ENCODE data around the gene LIX1L. TPM values are rescaled to one million over a fixed set of nuclear protein-coding genes. Genes with fewer than 3 reads are reported as not detected.
A peak's percentile ranks its signal among the peaks of the same experiment; 100 is the strongest.

LIX1L gene
- total and polyA plus RNA-seq, 2 of the 13 experiments (the other 11 are each of a cell fraction or from before 2014, with no cell fraction given) = 8.1 to 24.9 TPM

DNA sequence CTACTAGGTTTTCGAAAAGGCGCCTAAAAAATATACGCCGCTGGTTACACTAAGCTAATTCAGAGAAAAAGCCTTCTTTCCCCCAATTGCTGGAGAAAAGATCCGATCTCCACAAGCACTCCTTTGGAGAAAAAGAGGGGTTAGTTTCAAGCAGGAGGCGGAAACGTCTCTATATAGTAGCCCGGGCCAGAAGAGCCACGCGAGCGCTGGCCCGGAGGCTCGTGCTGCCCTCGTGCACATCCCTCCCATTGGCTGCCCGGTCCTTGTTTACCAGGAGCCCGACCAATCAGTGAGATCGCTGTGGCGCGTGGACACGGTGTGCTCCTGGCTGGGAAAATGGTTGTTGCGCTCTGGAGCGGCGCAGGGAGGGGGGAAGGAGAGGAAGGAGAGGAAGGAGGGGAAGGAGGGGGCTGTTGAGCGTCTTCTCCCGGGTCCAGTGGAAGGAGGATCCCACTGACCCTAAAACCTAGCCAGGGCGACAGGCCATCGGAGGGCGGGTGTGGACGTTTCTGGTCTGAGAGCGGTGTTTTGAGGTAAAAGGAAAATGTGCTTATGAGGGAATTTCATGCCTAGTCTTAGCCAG lies 38.7 kb upstream of the LIX1L start, which contains the start of gene TXNIP (continued):
- TF ChIP-seq, protein P1, sequence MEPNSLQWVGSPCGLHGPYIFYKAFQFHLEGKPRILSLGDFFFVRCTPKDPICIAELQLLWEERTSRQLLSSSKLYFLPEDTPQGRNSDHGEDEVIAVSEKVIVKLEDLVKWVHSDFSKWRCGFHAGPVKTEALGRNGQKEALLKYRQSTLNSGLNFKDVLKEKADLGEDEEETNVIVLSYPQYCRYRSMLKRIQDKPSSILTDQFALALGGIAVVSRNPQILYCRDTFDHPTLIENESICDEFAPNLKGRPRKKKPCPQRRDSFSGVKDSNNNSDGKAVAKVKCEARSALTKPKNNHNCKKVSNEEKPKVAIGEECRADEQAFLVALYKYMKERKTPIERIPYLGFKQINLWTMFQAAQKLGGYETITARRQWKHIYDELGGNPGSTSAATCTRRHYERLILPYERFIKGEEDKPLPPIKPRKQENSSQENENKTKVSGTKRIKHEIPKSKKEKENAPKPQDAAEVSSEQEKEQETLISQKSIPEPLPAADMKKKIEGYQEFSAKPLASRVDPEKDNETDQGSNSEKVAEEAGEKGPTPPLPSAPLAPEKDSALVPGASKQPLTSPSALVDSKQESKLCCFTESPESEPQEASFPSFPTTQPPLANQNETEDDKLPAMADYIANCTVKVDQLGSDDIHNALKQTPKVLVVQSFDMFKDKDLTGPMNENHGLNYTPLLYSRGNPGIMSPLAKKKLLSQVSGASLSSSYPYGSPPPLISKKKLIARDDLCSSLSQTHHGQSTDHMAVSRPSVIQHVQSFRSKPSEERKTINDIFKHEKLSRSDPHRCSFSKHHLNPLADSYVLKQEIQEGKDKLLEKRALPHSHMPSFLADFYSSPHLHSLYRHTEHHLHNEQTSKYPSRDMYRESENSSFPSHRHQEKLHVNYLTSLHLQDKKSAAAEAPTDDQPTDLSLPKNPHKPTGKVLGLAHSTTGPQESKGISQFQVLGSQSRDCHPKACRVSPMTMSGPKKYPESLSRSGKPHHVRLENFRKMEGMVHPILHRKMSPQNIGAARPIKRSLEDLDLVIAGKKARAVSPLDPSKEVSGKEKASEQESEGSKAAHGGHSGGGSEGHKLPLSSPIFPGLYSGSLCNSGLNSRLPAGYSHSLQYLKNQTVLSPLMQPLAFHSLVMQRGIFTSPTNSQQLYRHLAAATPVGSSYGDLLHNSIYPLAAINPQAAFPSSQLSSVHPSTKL (CRISPR knock-in tag; IDR thresholded peaks at IDR 0.05) = peak; percentile 83
- TF ChIP-seq, protein P2, sequence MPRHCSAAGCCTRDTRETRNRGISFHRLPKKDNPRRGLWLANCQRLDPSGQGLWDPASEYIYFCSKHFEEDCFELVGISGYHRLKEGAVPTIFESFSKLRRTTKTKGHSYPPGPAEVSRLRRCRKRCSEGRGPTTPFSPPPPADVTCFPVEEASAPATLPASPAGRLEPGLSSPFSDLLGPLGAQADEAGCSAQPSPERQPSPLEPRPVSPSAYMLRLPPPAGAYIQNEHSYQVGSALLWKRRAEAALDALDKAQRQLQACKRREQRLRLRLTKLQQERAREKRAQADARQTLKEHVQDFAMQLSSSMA (CRISPR knock-in tag; IDR thresholded peaks at IDR 0.05) = no peak; the same call in 1 of the 2 replicates
- peak; percentile 27; the same call in 1 of the 2 replicates for TF ChIP-seq ZNF510 (CRISPR knock-in tag; IDR thresholded peaks at IDR 0.05; ENCODE audit: low read depth)
- no peak; the same call in 1 of the 2 replicates for TF ChIP-seq KAT7 (CRISPR knock-in tag; IDR thresholded peaks at IDR 0.05; ENCODE audit: borderline replicate concordance)
- TF ChIP-seq AGO2 (optimal IDR thresholded peaks at IDR 0.05; ENCODE audit: low read depth, low read length) = no peak
- no peak for TF ChIP-seq HNRNPUL1 (IDR thresholded peaks at IDR 0.05; ENCODE audit: low read depth, low read length)
- TF ChIP-seq ZFP36L2 (CRISPR knock-in tag; IDR thresholded peaks at IDR 0.05) = no peak
- TF ChIP-seq FOXK1 (CRISPR knock-in tag; IDR thresholded peaks at IDR 0.05; ENCODE audit: borderline replicate concordance, low read depth) = peak; percentile 100
- TF ChIP-seq ATF1 (CRISPR knock-in tag; IDR thresholded peaks at IDR 0.05) = peak; percentile 74; the same call in 1 of the 2 replicates
- TF ChIP-seq, protein P3, sequence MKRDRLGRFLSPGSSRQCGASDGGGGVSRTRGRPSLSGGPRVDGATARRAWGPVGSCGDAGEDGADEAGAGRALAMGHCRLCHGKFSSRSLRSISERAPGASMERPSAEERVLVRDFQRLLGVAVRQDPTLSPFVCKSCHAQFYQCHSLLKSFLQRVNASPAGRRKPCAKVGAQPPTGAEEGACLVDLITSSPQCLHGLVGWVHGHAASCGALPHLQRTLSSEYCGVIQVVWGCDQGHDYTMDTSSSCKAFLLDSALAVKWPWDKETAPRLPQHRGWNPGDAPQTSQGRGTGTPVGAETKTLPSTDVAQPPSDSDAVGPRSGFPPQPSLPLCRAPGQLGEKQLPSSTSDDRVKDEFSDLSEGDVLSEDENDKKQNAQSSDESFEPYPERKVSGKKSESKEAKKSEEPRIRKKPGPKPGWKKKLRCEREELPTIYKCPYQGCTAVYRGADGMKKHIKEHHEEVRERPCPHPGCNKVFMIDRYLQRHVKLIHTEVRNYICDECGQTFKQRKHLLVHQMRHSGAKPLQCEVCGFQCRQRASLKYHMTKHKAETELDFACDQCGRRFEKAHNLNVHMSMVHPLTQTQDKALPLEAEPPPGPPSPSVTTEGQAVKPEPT (CRISPR knock-in tag; IDR thresholded peaks at IDR 0.05; ENCODE audit: low read depth) = peak; percentile 69; the same call in 1 of the 2 replicates
- no peak for TF ChIP-seq JDP2 (CRISPR knock-in tag; IDR thresholded peaks at IDR 0.05; ENCODE audit: borderline replicate concordance)
- TF ChIP-seq ZNF644 (CRISPR knock-in tag; IDR thresholded peaks at IDR 0.05; ENCODE audit: low read depth) = no peak
- TF ChIP-seq IKZF4 (CRISPR knock-in tag; IDR thresholded peaks at IDR 0.05; ENCODE audit: borderline replicate concordance, low read depth, not compliant biosample characterization) = no peak
- no peak for TF ChIP-seq ZNF263 (CRISPR knock-in tag; IDR thresholded peaks at IDR 0.05)
- no peak for TF ChIP-seq ZNF33A (CRISPR knock-in tag; IDR thresholded peaks at IDR 0.05; ENCODE audit: borderline replicate concordance)
- 0 out of 2 replicates have a peak, but pooled peaks have one; percentile 17 for TF ChIP-seq MAFF (IDR thresholded peaks at IDR 0.05; ENCODE audit: low read depth, low read length)
- 0 out of 2 replicates have a peak, but pooled peaks have one; percentile 20 for TF ChIP-seq ZNF577 (CRISPR knock-in tag; IDR thresholded peaks at IDR 0.05; ENCODE audit: borderline replicate concordance, low read depth)
- TF ChIP-seq, protein P4, sequence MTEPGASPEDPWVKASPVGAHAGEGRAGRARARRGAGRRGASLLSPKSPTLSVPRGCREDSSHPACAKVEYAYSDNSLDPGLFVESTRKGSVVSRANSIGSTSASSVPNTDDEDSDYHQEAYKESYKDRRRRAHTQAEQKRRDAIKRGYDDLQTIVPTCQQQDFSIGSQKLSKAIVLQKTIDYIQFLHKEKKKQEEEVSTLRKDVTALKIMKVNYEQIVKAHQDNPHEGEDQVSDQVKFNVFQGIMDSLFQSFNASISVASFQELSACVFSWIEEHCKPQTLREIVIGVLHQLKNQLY (CRISPR knock-in tag; IDR thresholded peaks at IDR 0.05) = peak; percentile 100
- peak; percentile 51; the same call in 1 of the 2 replicates for TF ChIP-seq ZNF652 (CRISPR knock-in tag; IDR thresholded peaks at IDR 0.05; ENCODE audit: borderline replicate concordance, low read depth)
- TF ChIP-seq ETV5 (CRISPR knock-in tag; IDR thresholded peaks at IDR 0.05; ENCODE audit: borderline replicate concordance) = peak; percentile 92

Data from HepG2 (cell line).